HepG2 (cell line): ENCODE results near the gene ADAMTS16.

Experiments
- ATF1 ChIP-seq: IDR thresholded peaks from 2 replicates; pipeline ENCODE4 v1.6.1; 2016; ENCODE audit warnings: mild to moderate bottlenecking, control low read depth
- BRD4 ChIP-seq: sonication (generic); formaldehyde crosslinking; IDR thresholded peaks from 2 replicates; pipeline ENCODE4 v1.4.0; 2020; ENCODE audit warnings: missing genetic modification reagents
- FOXA1 ChIP-seq, 2 experiments: fragments of 450-650 bp in 1 of 2; sonication (generic) in 1 of 2; formaldehyde crosslinking in 1 of 2; IDR thresholded peaks; 2 replicates each; pipeline versions ENCODE4 v1.4.0 to v1.6.1; 2016 to 2020; ENCODE audit warnings: missing genetic modification reagents in 1 of 2
- FOXK2 ChIP-seq: fragments of 450-650 bp; IDR thresholded peaks from 2 replicates; pipeline ENCODE4 v1.6.1; 2016
- GABPA ChIP-seq, 2 experiments: IDR thresholded peaks; 2 replicates each; pipeline ENCODE4 v1.6.1; 2011 to 2016; ENCODE audit warnings: low read depth in 2 of 2, low read length in 1 of 2, missing biosample characterization in 1 of 2, missing genetic modification characterization in 1 of 2
- HMG20B ChIP-seq: conservative IDR thresholded peaks from 2 replicates; pipeline ENCODE4 v1.6.1; 2016; ENCODE audit warnings: missing genetic modification reagents, missing compliant biosample characterization
- JUN ChIP-seq: sonication (generic); formaldehyde crosslinking; IDR thresholded peaks from 2 replicates; pipeline ENCODE4 v1.4.0; 2020; ENCODE audit warnings: mild to moderate bottlenecking, missing genetic modification reagents
- JUND ChIP-seq: sonication (generic); formaldehyde crosslinking; IDR thresholded peaks from 2 replicates; pipeline ENCODE4 v1.8.0; 2022; ENCODE audit warnings: mild to moderate bottlenecking, missing genetic modification reagents
- KIAA2018 ChIP-seq: sonication (generic); formaldehyde crosslinking; IDR thresholded peaks from 2 replicates; pipeline ENCODE4 v1.5.0; 2020; ENCODE audit warnings: mild to moderate bottlenecking, missing genetic modification reagents, borderline replicate concordance
- MYC ChIP-seq: sonication (generic); formaldehyde crosslinking; IDR thresholded peaks from 2 replicates; pipeline ENCODE4 v1.9.0; 2021; ENCODE audit warnings: missing genetic modification reagents, borderline replicate concordance
- REST ChIP-seq, 2 experiments: IDR thresholded peaks; 2 replicates each; pipeline ENCODE4 v1.6.1; 2011 to 2012; ENCODE audit warnings: low read length in 2 of 2, borderline replicate concordance in 1 of 2, low read depth in 1 of 2, mild to moderate bottlenecking in 1 of 2, moderate library complexity in 1 of 2
- SP4 ChIP-seq: sonication (generic); formaldehyde crosslinking; IDR thresholded peaks from 2 replicates; pipeline ENCODE4 v1.8.1; 2023; ENCODE audit warnings: mild to moderate bottlenecking, missing genetic modification reagents
- ZNF598 ChIP-seq: sonication (generic); formaldehyde crosslinking; IDR thresholded peaks from 2 replicates; pipeline ENCODE4 v1.5.1; 2020; ENCODE audit warnings: mild to moderate bottlenecking, missing genetic modification reagents, borderline replicate concordance
- TF ChIP-seq, protein P1 (sequence below): sonication (generic); formaldehyde crosslinking; IDR thresholded peaks from 2 replicates; pipeline ENCODE4 v1.4.0; 2020; ENCODE audit warnings: missing genetic modification reagents

DNA sequence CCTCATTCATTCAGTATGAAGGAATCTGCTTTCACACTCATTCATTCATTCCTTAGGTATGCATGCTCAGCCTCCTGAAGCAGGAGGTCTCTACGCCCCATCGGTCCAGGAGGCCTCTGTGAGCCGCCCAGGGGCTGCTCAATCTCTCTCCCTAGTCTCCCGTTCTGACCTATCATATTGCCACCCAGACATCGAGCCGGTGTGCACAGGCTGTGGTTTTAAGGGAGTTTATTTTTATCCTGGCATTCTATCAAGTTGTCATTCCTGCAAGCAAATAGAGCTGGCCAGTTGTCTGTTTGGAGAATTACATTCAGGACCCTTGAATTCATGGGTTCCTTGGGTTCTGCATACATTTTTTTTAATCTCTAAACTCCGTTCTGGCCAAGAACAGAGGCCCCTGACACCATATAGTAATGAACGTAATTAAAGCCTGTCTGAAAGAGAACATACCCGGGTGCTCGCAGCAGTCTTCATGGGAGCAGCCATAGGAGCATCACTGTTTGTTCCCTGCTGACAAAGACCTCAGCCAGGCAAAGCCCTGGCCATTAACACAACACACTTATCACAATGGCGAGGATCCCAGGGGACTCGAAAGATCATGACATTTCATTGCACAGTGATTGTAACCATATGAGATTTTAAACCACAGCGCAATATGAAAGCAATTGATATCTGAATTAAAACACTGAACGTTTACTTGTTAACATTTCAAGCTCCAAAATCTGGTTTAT, 80.9 kb downstream of the ADAMTS16 start:
- TF ChIP-seq SP4 (CRISPR knock-in tag) (no peak), FOXA1 (IDR thresholded peaks at IDR 0.05) (no peak), FOXA1 (CRISPR knock-in tag; IDR thresholded peaks at IDR 0.05) (no peak), ATF1 (CRISPR knock-in tag) (no peak), HMG20B (no peak), JUND (CRISPR knock-in tag) (no peak), MYC (CRISPR knock-in tag) (no peak), KIAA2018 (CRISPR knock-in tag) (no peak), ZNF598 (CRISPR knock-in tag) (no peak), GABPA (IDR thresholded peaks at IDR 0.05; ENCODE audit: low read depth, low read length) (no peak), GABPA (CRISPR knock-in tag; IDR thresholded peaks at IDR 0.05; ENCODE audit: low read depth) (no peak), FOXK2 (no peak), BRD4 (CRISPR knock-in tag) (no peak), REST (IDR thresholded peaks at IDR 0.05; ENCODE audit: borderline replicate concordance in 1 of 2, low read depth in 1 of 2, low read length in 2 of 2) (no peak), JUN (no peak)
- TF ChIP-seq, protein P1, sequence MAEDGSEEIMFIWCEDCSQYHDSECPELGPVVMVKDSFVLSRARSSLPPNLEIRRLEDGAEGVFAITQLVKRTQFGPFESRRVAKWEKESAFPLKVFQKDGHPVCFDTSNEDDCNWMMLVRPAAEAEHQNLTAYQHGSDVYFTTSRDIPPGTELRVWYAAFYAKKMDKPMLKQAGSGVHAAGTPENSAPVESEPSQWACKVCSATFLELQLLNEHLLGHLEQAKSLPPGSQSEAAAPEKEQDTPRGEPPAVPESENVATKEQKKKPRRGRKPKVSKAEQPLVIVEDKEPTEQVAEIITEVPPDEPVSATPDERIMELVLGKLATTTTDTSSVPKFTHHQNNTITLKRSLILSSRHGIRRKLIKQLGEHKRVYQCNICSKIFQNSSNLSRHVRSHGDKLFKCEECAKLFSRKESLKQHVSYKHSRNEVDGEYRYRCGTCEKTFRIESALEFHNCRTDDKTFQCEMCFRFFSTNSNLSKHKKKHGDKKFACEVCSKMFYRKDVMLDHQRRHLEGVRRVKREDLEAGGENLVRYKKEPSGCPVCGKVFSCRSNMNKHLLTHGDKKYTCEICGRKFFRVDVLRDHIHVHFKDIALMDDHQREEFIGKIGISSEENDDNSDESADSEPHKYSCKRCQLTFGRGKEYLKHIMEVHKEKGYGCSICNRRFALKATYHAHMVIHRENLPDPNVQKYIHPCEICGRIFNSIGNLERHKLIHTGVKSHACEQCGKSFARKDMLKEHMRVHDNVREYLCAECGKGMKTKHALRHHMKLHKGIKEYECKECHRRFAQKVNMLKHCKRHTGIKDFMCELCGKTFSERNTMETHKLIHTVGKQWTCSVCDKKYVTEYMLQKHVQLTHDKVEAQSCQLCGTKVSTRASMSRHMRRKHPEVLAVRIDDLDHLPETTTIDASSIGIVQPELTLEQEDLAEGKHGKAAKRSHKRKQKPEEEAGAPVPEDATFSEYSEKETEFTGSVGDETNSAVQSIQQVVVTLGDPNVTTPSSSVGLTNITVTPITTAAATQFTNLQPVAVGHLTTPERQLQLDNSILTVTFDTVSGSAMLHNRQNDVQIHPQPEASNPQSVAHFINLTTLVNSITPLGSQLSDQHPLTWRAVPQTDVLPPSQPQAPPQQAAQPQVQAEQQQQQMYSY (CRISPR knock-in tag): no peak
